ENCODE measurements around the gene MEGF6.

GRCh38 chr1:3631320-3632260 lies 20.3 kb upstream of the MEGF6 start:
- no peak for TF ChIP-seq CTCF (IDR thresholded peaks at IDR 0.05; ENCODE audit: poor library complexity)
- TF ChIP-seq EZH2 (IDR thresholded peaks at IDR 0.05; ENCODE audit: borderline replicate concordance): no peak

Data from hepatocyte (in vitro differentiated cells).